ENCODE results near the gene CYP4B1. TPM values are rescaled to one million over a fixed set of nuclear protein-coding genes. Genes with fewer than 3 reads are reported as not detected.

CYP4B1 gene
- total RNA-seq, 1 donor from 2014 or later, result 243 TPM

GRCh38 chr1:46767649-46768282 is 31.1 kb upstream of the CYP4B1 start:
- H3K9me3 ChIP-seq, result peaks cover 0 to 22% of the 10 kb centered on the region in 2 donors
- no peak for TF ChIP-seq CTCF (IDR thresholded peaks at IDR 0.05)
- no peak for DNase-seq (ENCODE audit: low spot score in 2 of 2)
- no peak overlapping the region for H3K4me3 ChIP-seq
- H3K27me3 ChIP-seq, result no peaks in the 10 kb centered on the region
- H3K36me3 ChIP-seq, result no peaks in the 10 kb centered on the region
- H3K27ac ChIP-seq, result no peak overlapping the region
- intact Hi-C loops (cut with DNase I), result no loop called here
- no peaks in the 10 kb centered on the region for H3K4me1 ChIP-seq

GRCh38 chr1:46768445-46768844 is 30.4 kb upstream of the CYP4B1 start:
- intact Hi-C loops (cut with DNase I), result no loop called here
- no peaks in the 10 kb centered on the region for H3K4me1 ChIP-seq
- no peak for TF ChIP-seq CTCF (IDR thresholded peaks at IDR 0.05)
- no peaks in the 10 kb centered on the region for H3K36me3 ChIP-seq
- peaks cover 0 to 22% of the 10 kb centered on the region in 2 donors for H3K9me3 ChIP-seq
- H3K27me3 ChIP-seq, result no peaks in the 10 kb centered on the region
- H3K4me3 ChIP-seq, result no peak overlapping the region
- H3K27ac ChIP-seq, result no peak overlapping the region
- DNase-seq (ENCODE audit: low spot score in 2 of 2), result no peak

GRCh38 chr1:46769028-46769740 is 29.7 kb upstream of the CYP4B1 start:
- intact Hi-C loops (cut with DNase I), result no loop called here

GRCh38 chr1:46770541-46770940 is 28.3 kb upstream of the CYP4B1 start:
- H3K4me1 ChIP-seq, result no peaks in the 10 kb centered on the region
- TF ChIP-seq CTCF (IDR thresholded peaks at IDR 0.05), result no peak
- no peak for DNase-seq (ENCODE audit: low spot score in 2 of 2)
- no peak overlapping the region for H3K4me3 ChIP-seq
- H3K9me3 ChIP-seq, result peaks cover 2 to 22% of the 10 kb centered on the region in 2 donors
- no peak overlapping the region for H3K27ac ChIP-seq
- H3K27me3 ChIP-seq, result no peaks in the 10 kb centered on the region
- intact Hi-C loops (cut with DNase I), result no loop called here
- no peaks in the 10 kb centered on the region for H3K36me3 ChIP-seq

More at GRCh38 chr1:46769028-46769740, 29.7 kb upstream of the CYP4B1 start:
- H3K27ac ChIP-seq, result no peak overlapping the region
- H3K36me3 ChIP-seq, result no peaks in the 10 kb centered on the region
- no peak overlapping the region for H3K4me3 ChIP-seq
- H3K27me3 ChIP-seq, result no peaks in the 10 kb centered on the region
- TF ChIP-seq CTCF (IDR thresholded peaks at IDR 0.05), result no peak
- H3K9me3 ChIP-seq, result peaks cover 0 to 22% of the 10 kb centered on the region in 2 donors
- no peak for DNase-seq (ENCODE audit: low spot score in 2 of 2)
- H3K4me1 ChIP-seq, result no peaks in the 10 kb centered on the region

GRCh38 chr1:46772571-46772970 is 26.3 kb upstream of the CYP4B1 start:
- Histone ChIP-seq H3K4me1 (no peaks in the 10 kb centered on the region), H3K27me3 (no peaks in the 10 kb centered on the region), H3K4me3 (no peak overlapping the region), H3K36me3 (no peaks in the 10 kb centered on the region), H3K9me3 (peaks cover 2 to 22% of the 10 kb centered on the region in 2 donors), H3K27ac (no peak overlapping the region)
- no peak for DNase-seq (ENCODE audit: low spot score in 2 of 2)
- intact Hi-C loops (cut with DNase I), result no loop called here
- no peak for TF ChIP-seq CTCF (IDR thresholded peaks at IDR 0.05)

All from ascending aorta (tissue), 2 donors.